ENCODE results near the gene ANTXR1. TPM values are rescaled to one million over a fixed set of nuclear protein-coding genes. Genes with fewer than 3 reads are reported as not detected.

ANTXR1 gene
- total RNA-seq, 1 experiment from 2014 or later = 37.3 TPM

- H3K4me3 Mint-ChIP-seq = no peak overlapping the region
- no peak for DNase-seq
- no peaks in the 10 kb centered on the region for H3K4me1 ChIP-seq (ENCODE audit: insufficient read depth, low read length)
These were observed 15.6 kb upstream of the ANTXR1 start for GRCh38 chr2:68997401-68997800.

More at GRCh38 chr2:68997401-68997800, 15.6 kb upstream of the ANTXR1 start:
- H3K23ac ChIP-seq (ENCODE audit: insufficient read length, low read depth, low read length) = no peak overlapping the region
- no peaks in the 10 kb centered on the region for H4K20me1 ChIP-seq (ENCODE audit: control insufficient read depth, insufficient read depth, insufficient read length)
- no peaks in the 10 kb centered on the region for H3K9me3 ChIP-seq (ENCODE audit: control insufficient read depth, low read depth, low read length)
- no peak overlapping the region for H3K9ac ChIP-seq (ENCODE audit: extremely low read depth, insufficient read length, low read length)
- no peak overlapping the region for H2AFZ ChIP-seq (ENCODE audit: low read length)
- TF ChIP-seq CTCF (conservative IDR thresholded peaks at IDR 0.05) = no peak
- no peak overlapping the region for H2BK12ac ChIP-seq (ENCODE audit: insufficient read length, low read depth, low read length)
- no peak overlapping the region for H2BK15ac ChIP-seq (ENCODE audit: low read depth, low read length)
- no peaks in the 10 kb centered on the region for H3K79me1 ChIP-seq (ENCODE audit: insufficient read depth, low read depth, low read length, poor library complexity, severe bottlenecking)
- no peak overlapping the region for H2BK20ac ChIP-seq (ENCODE audit: low read depth, low read length, poor library complexity, severe bottlenecking)
- peaks cover 11 to 17% of the 10 kb centered on the region in 2 experiments for H3K9me3 Mint-ChIP-seq
- no peak overlapping the region for H3T11ph ChIP-seq (ENCODE audit: low read length)
- no peak overlapping the region for H3K4me2 ChIP-seq (ENCODE audit: insufficient read depth, insufficient read length, low read length)
- no peak overlapping the region for H3K56ac ChIP-seq (ENCODE audit: insufficient read length, low read depth, low read length)
- H2BK5ac ChIP-seq (ENCODE audit: insufficient read length, low read length) = no peak overlapping the region
- H3K23me2 ChIP-seq (ENCODE audit: insufficient read length, low read depth, low read length, poor library complexity, severe bottlenecking) = no peaks in the 10 kb centered on the region
- H3K27me3 ChIP-seq (ENCODE audit: insufficient read depth, low read length) = no peaks in the 10 kb centered on the region
- H3K27ac ChIP-seq (ENCODE audit: insufficient read length, low read depth, low read length) = no peak overlapping the region
- no peaks in the 10 kb centered on the region for H3K4me1 Mint-ChIP-seq
- H4K8ac ChIP-seq (replicated peaks; ENCODE audit: insufficient read length, low read depth, low read length) = no peak overlapping the region
- no peak overlapping the region for H4K91ac ChIP-seq (ENCODE audit: insufficient read length, low read depth, low read length)
- no peak overlapping the region for H3K18ac ChIP-seq (ENCODE audit: insufficient read length, low read depth, low read length)
- no peak overlapping the region for H2BK120ac ChIP-seq (ENCODE audit: low read depth, low read length, poor library complexity, severe bottlenecking)
- no peak overlapping the region for H2AK5ac ChIP-seq (ENCODE audit: insufficient read length, low read length)
- no peak overlapping the region for H3K27ac Mint-ChIP-seq
- H3K27me3 Mint-ChIP-seq (ENCODE audit: low read depth) = peaks cover 12% of the 10 kb centered on the region
- no peaks in the 10 kb centered on the region; a peak in 3 of 7 replicates for H3K36me3 Mint-ChIP-seq (ENCODE audit: insufficient read depth in 1 of 3, low read depth in 3 of 3)
- H3K79me2 ChIP-seq (ENCODE audit: insufficient read depth, low read length) = no peaks in the 10 kb centered on the region
- H3K14ac ChIP-seq (ENCODE audit: insufficient read depth, low read length) = no peak overlapping the region
- H3K4ac ChIP-seq (ENCODE audit: low read depth, low read length) = no peak overlapping the region
- H4K5ac ChIP-seq (ENCODE audit: insufficient read length, low read depth, low read length) = no peak overlapping the region
